Measurements from ENCODE around the gene ALDH3B2.

Gene ALDH3B2

GRCh38 chr11:67632982-67633755, 41.3 kb downstream of the ALDH3B2 start:
- no peak overlapping the region for H3K4me3 ChIP-seq (replicated peaks; ENCODE audit: insufficient read depth, low read length)
- DNase-seq (ENCODE audit: low read depth in 1 of 2, low spot score in 1 of 2), result no peak
- H3K27ac ChIP-seq (replicated peaks), result no peak overlapping the region
- TF ChIP-seq POLR2AphosphoS5 (IDR thresholded peaks at IDR 0.05; ENCODE audit: low read depth) (no peak), CTCF (IDR thresholded peaks at IDR 0.05; ENCODE audit: insufficient read depth, low read length) (no peak), SPI1 (IDR thresholded peaks at IDR 0.05; ENCODE audit: borderline replicate concordance, low read depth) (no peak)
- TF ChIP-seq, protein P1, sequence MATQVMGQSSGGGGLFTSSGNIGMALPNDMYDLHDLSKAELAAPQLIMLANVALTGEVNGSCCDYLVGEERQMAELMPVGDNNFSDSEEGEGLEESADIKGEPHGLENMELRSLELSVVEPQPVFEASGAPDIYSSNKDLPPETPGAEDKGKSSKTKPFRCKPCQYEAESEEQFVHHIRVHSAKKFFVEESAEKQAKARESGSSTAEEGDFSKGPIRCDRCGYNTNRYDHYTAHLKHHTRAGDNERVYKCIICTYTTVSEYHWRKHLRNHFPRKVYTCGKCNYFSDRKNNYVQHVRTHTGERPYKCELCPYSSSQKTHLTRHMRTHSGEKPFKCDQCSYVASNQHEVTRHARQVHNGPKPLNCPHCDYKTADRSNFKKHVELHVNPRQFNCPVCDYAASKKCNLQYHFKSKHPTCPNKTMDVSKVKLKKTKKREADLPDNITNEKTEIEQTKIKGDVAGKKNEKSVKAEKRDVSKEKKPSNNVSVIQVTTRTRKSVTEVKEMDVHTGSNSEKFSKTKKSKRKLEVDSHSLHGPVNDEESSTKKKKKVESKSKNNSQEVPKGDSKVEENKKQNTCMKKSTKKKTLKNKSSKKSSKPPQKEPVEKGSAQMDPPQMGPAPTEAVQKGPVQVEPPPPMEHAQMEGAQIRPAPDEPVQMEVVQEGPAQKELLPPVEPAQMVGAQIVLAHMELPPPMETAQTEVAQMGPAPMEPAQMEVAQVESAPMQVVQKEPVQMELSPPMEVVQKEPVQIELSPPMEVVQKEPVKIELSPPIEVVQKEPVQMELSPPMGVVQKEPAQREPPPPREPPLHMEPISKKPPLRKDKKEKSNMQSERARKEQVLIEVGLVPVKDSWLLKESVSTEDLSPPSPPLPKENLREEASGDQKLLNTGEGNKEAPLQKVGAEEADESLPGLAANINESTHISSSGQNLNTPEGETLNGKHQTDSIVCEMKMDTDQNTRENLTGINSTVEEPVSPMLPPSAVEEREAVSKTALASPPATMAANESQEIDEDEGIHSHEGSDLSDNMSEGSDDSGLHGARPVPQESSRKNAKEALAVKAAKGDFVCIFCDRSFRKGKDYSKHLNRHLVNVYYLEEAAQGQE (IDR thresholded peaks at IDR 0.05; ENCODE audit: insufficient replicate concordance, low read depth), result no peak
- no peaks in the 10 kb centered on the region for H3K27me3 ChIP-seq (ENCODE audit: insufficient read depth, poor library complexity, severe bottlenecking)

GRCh38 chr11:67632175-67632981, 42.0 kb downstream of the ALDH3B2 start:
- no peak overlapping the region for H3K4me3 ChIP-seq (replicated peaks; ENCODE audit: insufficient read depth, low read length)
- no peak for TF ChIP-seq CTCF (IDR thresholded peaks at IDR 0.05; ENCODE audit: insufficient read depth, low read length)
- TF ChIP-seq POLR2AphosphoS5 (IDR thresholded peaks at IDR 0.05; ENCODE audit: low read depth), result no peak
- no peak for TF ChIP-seq GABPA (IDR thresholded peaks at IDR 0.05; ENCODE audit: low read depth)

GRCh38 chr11:67631853-67632174, 42.6 kb downstream of the ALDH3B2 start:
- DNase-seq (ENCODE audit: low read depth in 1 of 2, low spot score in 1 of 2), result no peak
- Histone ChIP-seq H3K4me3 (replicated peaks; ENCODE audit: insufficient read depth, low read length) (no peak overlapping the region), H3K27ac (replicated peaks) (no peak overlapping the region), H3K27me3 (ENCODE audit: insufficient read depth, poor library complexity, severe bottlenecking) (no peaks in the 10 kb centered on the region)
- TF ChIP-seq, protein P1 (IDR thresholded peaks at IDR 0.05; ENCODE audit: insufficient replicate concordance, low read depth), result no peak
- TF ChIP-seq CTCF (IDR thresholded peaks at IDR 0.05; ENCODE audit: insufficient read depth, low read length) (no peak), POLR2AphosphoS5 (IDR thresholded peaks at IDR 0.05; ENCODE audit: low read depth) (no peak), SPI1 (IDR thresholded peaks at IDR 0.05; ENCODE audit: borderline replicate concordance, low read depth) (no peak), GABPA (IDR thresholded peaks at IDR 0.05; ENCODE audit: low read depth) (no peak)

More at GRCh38 chr11:67632175-67632981, 42.0 kb downstream of the ALDH3B2 start:
- no peak overlapping the region for H3K27ac ChIP-seq (replicated peaks)
- no peaks in the 10 kb centered on the region for H3K27me3 ChIP-seq (ENCODE audit: insufficient read depth, poor library complexity, severe bottlenecking)
- DNase-seq (ENCODE audit: low read depth in 1 of 2, low spot score in 1 of 2), result no peak
